ENCODE measurements around the gene GNAI1. TPM values are rescaled to one million over a fixed set of nuclear protein-coding genes. Genes with fewer than 3 reads are reported as not detected.

GNAI1 gene
- total RNA-seq, 2 experiments from 2014 or later: 2.3 to 2.4 TPM

DNA sequence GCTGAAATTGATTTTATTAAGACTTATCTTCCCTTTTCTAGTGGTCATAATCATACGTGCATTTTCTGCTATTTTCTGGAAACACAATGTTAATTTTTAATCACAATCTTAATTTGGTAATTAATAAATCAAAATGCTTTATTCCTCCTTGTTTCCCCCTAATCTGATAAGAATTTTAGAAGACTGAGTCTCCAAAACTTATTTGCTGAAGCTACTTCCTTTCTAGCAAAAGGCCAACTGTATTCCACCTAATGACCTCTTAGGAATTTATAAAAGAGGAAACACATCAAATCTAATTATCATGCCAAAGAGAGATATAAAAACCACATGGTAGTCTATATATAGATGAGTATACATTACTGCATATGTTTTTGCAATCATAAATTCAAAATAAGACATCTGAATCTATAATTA is 140.6 kb downstream of the GNAI1 start:
- intact Hi-C loops (cut with micrococcal nuclease): no loop called here
- H3K4me1 Mint-ChIP-seq (ENCODE audit: low read depth): peaks cover 2% of the 10 kb centered on the region
- H3K27ac Mint-ChIP-seq: no peak overlapping the region
- H3K9me3 Mint-ChIP-seq: no peaks in the 10 kb centered on the region
- no peak for DNase-seq
- H3K27me3 Mint-ChIP-seq (ENCODE audit: low read depth): no peaks in the 10 kb centered on the region
- H3K4me3 Mint-ChIP-seq: no peak overlapping the region
- H3K36me3 Mint-ChIP-seq (ENCODE audit: low read depth): no peaks in the 10 kb centered on the region
- CTCF ChIA-PET: no interaction called here
